BE2C (cell line): ENCODE results near the gene EXOC4.
"Not testable (repeated sequence)": the region's sequence is repeated elsewhere in the genome, so short reads cannot be mapped to it uniquely, and the experiment has no call there.

Experiments
- DNase-seq: peaks from one replicate; pipeline ENCODE4 v3.0.0-alpha.2; 2020
- H3K27me3 ChIP-seq: fragments of 250-450 bp; sonication (Bioruptor Pico); 2 replicates; pipeline ENCODE4 v1.5.1; 2020; ENCODE audit warnings: mild to moderate bottlenecking
- H3K36me3 ChIP-seq: fragments of 250-450 bp; sonication (Bioruptor Pico); 2 replicates; pipeline ENCODE4 v1.5.1; 2020; ENCODE audit warnings: mild to moderate bottlenecking
- H3K4me1 ChIP-seq: fragments of 250-450 bp; sonication (Bioruptor Pico); 2 replicates; pipeline ENCODE4 v1.5.1; 2020
- H3K4me3 ChIP-seq: 2 replicates; pipeline ENCODE4 v1.5.1; 2011; ENCODE audit warnings: low read depth, low read length
- H3K9me3 ChIP-seq: fragments of 250-450 bp; sonication (Bioruptor Pico); 2 replicates; pipeline ENCODE4 v1.5.1; 2020
- TF ChIP-seq, protein P1 (sequence below): IDR thresholded peaks from 2 replicates; pipeline ENCODE4 v1.5.1; 2012; ENCODE audit warnings: mild to moderate bottlenecking, low read depth, low read length

The EXOC4 gene

GRCh38 chr7:133268355-133268754 lies 15.5 kb downstream of the EXOC4 start:
- TF ChIP-seq, protein P1, sequence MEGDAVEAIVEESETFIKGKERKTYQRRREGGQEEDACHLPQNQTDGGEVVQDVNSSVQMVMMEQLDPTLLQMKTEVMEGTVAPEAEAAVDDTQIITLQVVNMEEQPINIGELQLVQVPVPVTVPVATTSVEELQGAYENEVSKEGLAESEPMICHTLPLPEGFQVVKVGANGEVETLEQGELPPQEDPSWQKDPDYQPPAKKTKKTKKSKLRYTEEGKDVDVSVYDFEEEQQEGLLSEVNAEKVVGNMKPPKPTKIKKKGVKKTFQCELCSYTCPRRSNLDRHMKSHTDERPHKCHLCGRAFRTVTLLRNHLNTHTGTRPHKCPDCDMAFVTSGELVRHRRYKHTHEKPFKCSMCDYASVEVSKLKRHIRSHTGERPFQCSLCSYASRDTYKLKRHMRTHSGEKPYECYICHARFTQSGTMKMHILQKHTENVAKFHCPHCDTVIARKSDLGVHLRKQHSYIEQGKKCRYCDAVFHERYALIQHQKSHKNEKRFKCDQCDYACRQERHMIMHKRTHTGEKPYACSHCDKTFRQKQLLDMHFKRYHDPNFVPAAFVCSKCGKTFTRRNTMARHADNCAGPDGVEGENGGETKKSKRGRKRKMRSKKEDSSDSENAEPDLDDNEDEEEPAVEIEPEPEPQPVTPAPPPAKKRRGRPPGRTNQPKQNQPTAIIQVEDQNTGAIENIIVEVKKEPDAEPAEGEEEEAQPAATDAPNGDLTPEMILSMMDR, result no peak
- no peak overlapping the region for H3K4me3 ChIP-seq
- no peaks in the 10 kb centered on the region for H3K9me3 ChIP-seq
- H3K27me3 ChIP-seq, result no peaks in the 10 kb centered on the region
- DNase-seq, result no peak
- no peaks in the 10 kb centered on the region; the same call in 1 of the 2 replicates for H3K36me3 ChIP-seq
- peaks cover 9% of the 10 kb centered on the region; the same call in 1 of the 2 replicates for H3K4me1 ChIP-seq

DNA sequence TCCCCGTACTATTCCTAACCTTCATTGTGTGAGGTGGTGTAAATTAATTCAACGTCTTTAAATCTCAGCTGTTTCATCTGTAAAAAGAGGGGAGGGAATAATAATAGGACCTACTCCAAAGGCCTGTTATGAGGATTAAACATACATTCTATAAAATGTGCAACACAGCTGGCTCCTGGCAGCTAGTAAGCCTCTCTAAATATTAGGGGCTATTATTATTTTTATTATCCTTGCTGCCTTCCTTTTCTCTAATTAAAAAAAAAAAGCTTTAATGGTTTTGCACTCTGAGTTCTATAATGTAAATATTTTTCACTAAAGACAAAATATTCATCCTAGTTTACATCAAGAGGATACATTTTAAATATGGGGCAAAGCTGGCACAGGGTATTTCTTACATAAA lies 19.5 kb downstream of the EXOC4 start:
- Histone ChIP-seq H3K36me3 (peaks cover 15% of the 10 kb centered on the region), H3K27me3 (no peaks in the 10 kb centered on the region), H3K4me3 (no peak overlapping the region), H3K4me1 (peaks cover 9% of the 10 kb centered on the region; the same call in 1 of the 2 replicates), H3K9me3 (no peaks in the 10 kb centered on the region)
- TF ChIP-seq, protein P1, result no peak
- no peak for DNase-seq

DNA sequence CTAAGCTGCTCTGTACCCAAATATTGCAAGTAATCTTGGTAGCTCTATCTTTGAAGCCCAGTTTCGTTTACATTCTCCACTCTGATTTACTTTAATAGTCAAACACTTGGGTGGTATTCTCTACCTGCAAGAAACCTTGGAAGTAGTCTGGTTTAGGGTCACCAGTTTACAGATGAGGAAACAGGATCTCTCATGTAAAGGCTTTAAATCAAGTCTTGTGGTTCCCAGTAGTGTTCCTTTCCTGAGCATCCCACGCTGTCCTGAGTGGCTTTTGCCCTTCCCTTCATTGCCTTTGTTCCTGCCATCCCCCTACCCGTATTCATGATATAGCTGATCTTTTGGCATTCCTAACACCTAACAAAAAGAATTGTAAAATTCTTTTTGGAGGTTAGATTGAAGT lies 20.3 kb downstream of the EXOC4 start:
- Histone ChIP-seq H3K36me3 (peaks cover 21% of the 10 kb centered on the region), H3K27me3 (no peaks in the 10 kb centered on the region), H3K9me3 (no peaks in the 10 kb centered on the region), H3K4me3 (no peak overlapping the region), H3K4me1 (peaks cover 9% of the 10 kb centered on the region; the same call in 1 of the 2 replicates)
- TF ChIP-seq, protein P1, result no peak
- no peak for DNase-seq

GRCh38 chr7:133274265-133274664 lies 21.4 kb downstream of the EXOC4 start:
- H3K4me1 ChIP-seq, result peaks cover 9% of the 10 kb centered on the region; the same call in 1 of the 2 replicates
- H3K27me3 ChIP-seq, result no peaks in the 10 kb centered on the region
- H3K9me3 ChIP-seq, result no peaks in the 10 kb centered on the region
- TF ChIP-seq, protein P1, result no peak
- H3K4me3 ChIP-seq, result no peak overlapping the region
- peaks cover 25% of the 10 kb centered on the region for H3K36me3 ChIP-seq
- DNase-seq, result no peak

- H3K4me1 ChIP-seq, result peaks cover 2% of the 10 kb centered on the region; the same call in 1 of the 2 replicates
- TF ChIP-seq, protein P1, result peak; percentile 45
- no peaks in the 10 kb centered on the region for H3K9me3 ChIP-seq
- no peaks in the 10 kb centered on the region for H3K27me3 ChIP-seq
- H3K4me3 ChIP-seq, result no peak overlapping the region
- DNase-seq, result no peak
- H3K36me3 ChIP-seq, result peaks cover 31% of the 10 kb centered on the region
Observed at GRCh38 chr7:133275008-133275407, 22.1 kb downstream of the EXOC4 start.

DNA sequence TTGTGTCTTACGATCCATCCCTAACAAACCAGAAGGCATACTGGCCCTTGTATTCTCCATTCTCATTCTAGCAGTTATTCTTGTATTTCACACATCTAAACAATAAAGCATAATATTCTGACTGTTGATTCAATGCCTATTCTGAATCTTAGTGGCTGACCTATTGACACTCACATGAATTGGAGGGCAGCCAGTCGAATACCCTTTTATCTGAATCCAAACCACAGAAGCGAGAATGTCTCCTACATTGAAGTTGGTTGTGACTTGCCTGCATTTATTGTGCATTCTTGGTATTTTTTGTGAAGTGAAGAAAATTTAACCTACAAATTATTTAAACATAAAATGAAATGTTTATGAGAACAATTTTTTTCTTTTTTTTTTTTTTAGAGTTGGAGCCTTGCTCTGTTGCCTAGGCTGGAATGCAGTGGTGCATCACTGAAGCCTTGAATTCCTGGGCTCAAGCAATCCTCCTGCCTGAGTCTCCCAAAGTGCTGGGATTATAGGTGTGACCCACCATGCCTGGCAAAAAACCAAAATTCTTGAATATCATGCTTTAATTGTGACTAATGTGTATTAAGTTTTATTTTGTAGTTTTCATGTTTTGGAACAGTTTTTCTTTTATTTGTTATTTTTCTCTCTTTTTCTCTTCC lies 22.7 kb downstream of the EXOC4 start:
- H3K4me3 ChIP-seq, result no peak overlapping the region
- H3K27me3 ChIP-seq, result no peaks in the 10 kb centered on the region
- TF ChIP-seq, protein P1, result no peak
- H3K4me1 ChIP-seq, result no peaks in the 10 kb centered on the region; the same call in 1 of the 2 replicates
- DNase-seq, result no peak
- H3K9me3 ChIP-seq, result no peaks in the 10 kb centered on the region
- H3K36me3 ChIP-seq, result peaks cover 33% of the 10 kb centered on the region

DNA sequence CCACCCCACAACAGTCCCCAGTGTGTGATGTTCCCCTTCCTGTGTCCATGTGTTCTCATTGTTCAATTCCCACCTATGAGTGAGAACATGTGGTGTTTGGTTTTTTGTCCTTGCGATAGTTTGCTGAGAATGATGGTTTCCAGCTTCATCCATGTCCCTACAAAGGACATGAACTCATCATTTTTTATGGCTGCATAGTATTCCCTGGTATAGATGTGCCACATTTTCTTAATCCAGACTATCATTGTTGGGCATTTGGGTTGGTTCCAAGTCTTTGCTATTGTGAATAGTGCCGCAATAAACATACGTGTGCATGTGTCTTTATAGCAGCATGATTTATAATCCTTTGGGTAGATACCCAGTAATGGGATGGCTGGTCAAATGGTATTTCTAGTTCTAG lies 26.1 kb downstream of the EXOC4 start:
- not testable (repeated sequence) for H3K4me3 ChIP-seq, DNase-seq, H3K9me3 ChIP-seq, H3K27me3 ChIP-seq, H3K4me1 ChIP-seq
- peaks cover 37% of the 10 kb centered on the region for H3K36me3 ChIP-seq
